Measurements from ENCODE around the gene SPEN.
"Not testable (repeated sequence)": the region's sequence is repeated elsewhere in the genome, so short reads cannot be mapped to it uniquely, and the experiment has no call there.

SPEN gene

GRCh38 chr1:15915991-15916390 is 68.5 kb downstream of the SPEN start:
- TF ChIP-seq CTCF (conservative IDR thresholded peaks at IDR 0.05; ENCODE audit: low read depth): no peak
- ChIA-PET POLR2A (ENCODE audit: low non-redundant PET) (interaction anchor here (0.7 kb wide), 1 partner anchor 80 kb away, joined by 3 read pairs; no protein-coding TSS in a partner anchor), CTCF (interaction anchor here (0.6 to 0.7 kb wide), 3 partner anchors 48 to 117 kb away, joined by 3 to 7 read pairs (median 4); no protein-coding TSS in a partner anchor)
- H3K27ac ChIP-seq: peak overlapping the region; percentile 82; the same call in 1 of the 2 replicates
- DNase-seq (ENCODE audit: low spot score): no peak

- ChIA-PET CTCF (interaction anchor here (0.6 kb wide), 1 partner anchor 117 kb away, joined by 7 read pairs; no protein-coding TSS in a partner anchor), POLR2A (ENCODE audit: low non-redundant PET) (interaction anchor here (0.7 kb wide), 1 partner anchor 80 kb away, joined by 3 read pairs; no protein-coding TSS in a partner anchor)
- H3K27ac ChIP-seq: peak overlapping the region; percentile 82
- no peak for TF ChIP-seq CTCF (conservative IDR thresholded peaks at IDR 0.05; ENCODE audit: low read depth)
- no peak for DNase-seq (ENCODE audit: low spot score)
Measured at GRCh38 chr1:15916417-15916816, 68.9 kb downstream of the SPEN start.

GRCh38 chr1:15916916-15917315 is 69.4 kb downstream of the SPEN start:
- ChIA-PET POLR2A (ENCODE audit: low non-redundant PET) (interaction anchor here (0.6 kb wide), 1 partner anchor 86 kb away, joined by 8 read pairs; no protein-coding TSS in a partner anchor), CTCF (no interaction called here)
- DNase-seq (ENCODE audit: low spot score): no peak

GRCh38 chr1:15918962-15919715 is 71.6 kb downstream of the SPEN start:
- DNase-seq (ENCODE audit: low spot score): peak; percentile 72
- TF ChIP-seq CTCF (conservative IDR thresholded peaks at IDR 0.05; ENCODE audit: low read depth): no peak
- no peak overlapping the region for H3K27ac ChIP-seq
- POLR2A ChIA-PET (ENCODE audit: low non-redundant PET): no interaction called here
- CTCF ChIA-PET: no interaction called here

More at GRCh38 chr1:15916916-15917315, 69.4 kb downstream of the SPEN start:
- peak overlapping the region; percentile 82 for H3K27ac ChIP-seq
- TF ChIP-seq CTCF (conservative IDR thresholded peaks at IDR 0.05; ENCODE audit: low read depth): no peak

GRCh38 chr1:15923241-15923640 is 75.7 kb downstream of the SPEN start:
- ChIA-PET POLR2A (ENCODE audit: low non-redundant PET) (no interaction called here), CTCF (interaction anchor here (0.6 to 0.7 kb wide), 2 partner anchors 134 to 135 kb away, joined by 3 read pairs; no protein-coding TSS in a partner anchor)
- DNase-seq (ENCODE audit: low spot score): peak; percentile 82
- no peak for TF ChIP-seq CTCF (conservative IDR thresholded peaks at IDR 0.05; ENCODE audit: low read depth)
- peak overlapping the region; percentile 95 for H3K27ac ChIP-seq

- not testable (repeated sequence) for DNase-seq (ENCODE audit: low spot score)
- H3K27ac ChIP-seq: peak overlapping the region; percentile 32
- ChIA-PET POLR2A (ENCODE audit: low non-redundant PET) (interaction anchor here (0.5 kb wide), 1 partner anchor 39 kb away, joined by 5 read pairs; no protein-coding TSS in a partner anchor), CTCF (interaction anchor here (0.6 to 0.7 kb wide), 3 partner anchors 13 to 132 kb away, joined by 3 to 7 read pairs (median 5); no protein-coding TSS in a partner anchor)
Measured at GRCh38 chr1:15926448-15926847, 78.9 kb downstream of the SPEN start.

All from RWPE1 (cell line).